Natural killer cell (primary cell): ENCODE results near the gene PIGU. TPM values are rescaled to one million over a fixed set of nuclear protein-coding genes. Genes with fewer than 3 reads are reported as not detected.
"Not testable (repeated sequence)": the region's sequence is repeated elsewhere in the genome, so short reads cannot be mapped to it uniquely, and the experiment has no call there.

Experiments used
- ATAC-seq, 3 donors: fragments of 150-1000 bp in 2 of 3; fragments of 200-7000 bp in 1 of 3; cut with Tn5 transposase; 1 replicate in 1 of 3; 2 replicates in 2 of 3; pipeline ENCODE4 v1.10.0; 2021; ENCODE audit warnings: mild to moderate bottlenecking in 2 of 3, moderate library complexity in 2 of 3
- DNase-seq, 2 donors: peaks; one replicate each; pipeline versions ENCODE4 v3.0.0 to v3.0.0-alpha.2; 2013 to 2021; ENCODE audit warnings: mixed read lengths in 1 of 2
- H3K27ac ChIP-seq: one replicate; pipeline ENCODE4 v1.5.1; 2013; ENCODE audit warnings: mild to moderate bottlenecking, low read length
- H3K27me3 ChIP-seq: one replicate; pipeline ENCODE4 v1.6.1; 2013; ENCODE audit warnings: low read length; ENCODE audit not compliant: control insufficient read depth, insufficient read depth
- H3K36me3 ChIP-seq: one replicate; pipeline ENCODE4 v1.6.1; 2013; ENCODE audit warnings: low read length; ENCODE audit not compliant: control insufficient read depth, insufficient read depth
- H3K4me1 ChIP-seq: one replicate; pipeline ENCODE4 v1.6.1; 2013; ENCODE audit warnings: low read length; ENCODE audit not compliant: control insufficient read depth, insufficient read depth
- H3K4me3 ChIP-seq: one replicate; pipeline ENCODE4 v1.5.1; 2013; ENCODE audit warnings: low read length
- H3K9me3 ChIP-seq: one replicate; pipeline ENCODE4 v1.6.1; 2013; ENCODE audit warnings: low read length; ENCODE audit not compliant: control insufficient read depth, insufficient read depth
- H3K27ac Mint-ChIP-seq, 2 donors: one replicate each; pipeline ENCODE4 v1.8.0; 2022; ENCODE audit warnings: mild to moderate bottlenecking in 2 of 2, mixed read lengths in 2 of 2, moderate library complexity in 1 of 2
- H3K27me3 Mint-ChIP-seq, 2 donors: one replicate each; pipeline ENCODE4 v1.8.0; 2022; ENCODE audit warnings: low read depth in 2 of 2, mixed read lengths in 2 of 2
- H3K36me3 Mint-ChIP-seq: one replicate; pipeline ENCODE4 v1.8.0; 2022; ENCODE audit warnings: mixed read lengths
- H3K4me1 Mint-ChIP-seq, 2 donors: one replicate each; pipeline ENCODE4 v1.8.0; 2022; ENCODE audit warnings: mixed read lengths in 2 of 2
- H3K4me3 Mint-ChIP-seq: one replicate; pipeline ENCODE4 v1.8.0; 2022; ENCODE audit warnings: mild to moderate bottlenecking, moderate library complexity, mixed read lengths
- H3K9me3 Mint-ChIP-seq, 2 donors: one replicate each; pipeline ENCODE4 v1.8.0; 2022; ENCODE audit warnings: mixed read lengths in 2 of 2
- WGBS: methylation state at CpG from one replicate; pipeline ENCODE4 v1.1.7; 2013; ENCODE audit warnings: missing lambda C conversion rate; ENCODE audit not compliant: insufficient coverage; 5-methylcytosine and 5-hydroxymethylcytosine counted together
- intact Hi-C: fragments of 100-400 bp; cut with micrococcal nuclease; formaldehyde crosslinking; loops from one replicate; pipeline ENCODE4 v1.14.2; 2022
- total RNA-seq, 4 donors: library from RNA; stranded (reverse); fragments of 120-200 nt in 1 of 4; gene quantifications; one replicate each; pipeline versions ENCODE4 v1.2.3 to v1.2.4, GENCODE V29; 2013 to 2022
- TF ChIP-seq, protein P1 (sequence below): fragments of 200-600 bp; IDR thresholded peaks from one replicate; pipeline ENCODE4 v1.8.0; 2022; ENCODE audit warnings: antibody characterized with exemption

PIGU gene
- total RNA-seq, 3 donors from 2014 or later (not counting 1 experiment from before 2014, with no cell fraction given) = 7.0 to 11.1 (median 8.2) TPM

DNA sequence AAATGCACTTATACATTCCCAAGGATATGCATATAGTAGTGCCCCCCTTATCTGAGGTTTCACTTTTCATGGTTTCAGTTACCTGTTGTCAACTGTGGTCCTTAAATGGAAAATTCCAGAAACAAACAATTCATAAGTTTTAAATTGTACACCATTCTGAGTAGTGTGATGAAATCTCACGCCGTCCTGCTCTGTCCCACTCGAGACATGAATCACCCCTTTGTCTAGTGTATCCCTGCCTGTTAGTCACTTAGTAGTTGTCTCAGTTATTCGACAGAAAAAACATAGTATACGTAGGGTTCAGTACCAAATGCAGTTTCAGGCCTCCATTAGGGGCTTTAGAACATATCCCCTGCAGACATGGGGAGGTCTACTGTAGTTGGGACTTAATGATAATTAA, 61.4 kb downstream of the PIGU start:
- Histone ChIP-seq H3K4me3 (no peak overlapping the region), H3K36me3 (peaks cover 13% of the 10 kb centered on the region), H3K27me3 (no peaks in the 10 kb centered on the region), H3K27ac (no peak overlapping the region), H3K4me1 (no peaks in the 10 kb centered on the region), H3K9me3 (no peaks in the 10 kb centered on the region)
- Mint-ChIP-seq H3K4me3 (no peak overlapping the region), H3K4me1 (peaks cover 0 to 13% of the 10 kb centered on the region in 2 donors), H3K27me3 (no peaks in the 10 kb centered on the region), H3K9me3 (no peaks in the 10 kb centered on the region), H3K36me3 (no peaks in the 10 kb centered on the region), H3K27ac (no peak overlapping the region)
- ATAC-seq (no peak), DNase-seq (no peak)
- 91% methylated on average over 5 of the region's 5 CpGs for WGBS
- intact Hi-C loops = no loop called here
- TF ChIP-seq, protein P1, sequence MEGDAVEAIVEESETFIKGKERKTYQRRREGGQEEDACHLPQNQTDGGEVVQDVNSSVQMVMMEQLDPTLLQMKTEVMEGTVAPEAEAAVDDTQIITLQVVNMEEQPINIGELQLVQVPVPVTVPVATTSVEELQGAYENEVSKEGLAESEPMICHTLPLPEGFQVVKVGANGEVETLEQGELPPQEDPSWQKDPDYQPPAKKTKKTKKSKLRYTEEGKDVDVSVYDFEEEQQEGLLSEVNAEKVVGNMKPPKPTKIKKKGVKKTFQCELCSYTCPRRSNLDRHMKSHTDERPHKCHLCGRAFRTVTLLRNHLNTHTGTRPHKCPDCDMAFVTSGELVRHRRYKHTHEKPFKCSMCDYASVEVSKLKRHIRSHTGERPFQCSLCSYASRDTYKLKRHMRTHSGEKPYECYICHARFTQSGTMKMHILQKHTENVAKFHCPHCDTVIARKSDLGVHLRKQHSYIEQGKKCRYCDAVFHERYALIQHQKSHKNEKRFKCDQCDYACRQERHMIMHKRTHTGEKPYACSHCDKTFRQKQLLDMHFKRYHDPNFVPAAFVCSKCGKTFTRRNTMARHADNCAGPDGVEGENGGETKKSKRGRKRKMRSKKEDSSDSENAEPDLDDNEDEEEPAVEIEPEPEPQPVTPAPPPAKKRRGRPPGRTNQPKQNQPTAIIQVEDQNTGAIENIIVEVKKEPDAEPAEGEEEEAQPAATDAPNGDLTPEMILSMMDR = no peak

DNA sequence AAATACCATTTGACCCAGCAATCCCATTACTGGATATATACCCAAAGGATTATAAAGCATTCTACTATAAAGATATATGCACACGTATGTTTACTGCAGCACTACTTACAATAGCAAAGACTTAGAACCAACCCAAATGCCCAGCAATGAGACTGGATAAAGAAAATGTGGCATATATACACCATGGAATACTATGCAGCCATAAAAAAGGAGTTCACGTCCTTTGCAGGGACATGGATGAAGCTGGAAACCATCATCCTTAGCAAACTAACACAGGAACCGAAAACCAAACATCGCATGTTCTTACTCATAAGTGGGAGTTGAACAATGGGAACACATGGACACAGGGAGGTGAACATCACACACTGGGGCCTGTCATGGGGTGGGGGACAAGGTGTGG, 64.9 kb downstream of the PIGU start:
- H3K9me3 ChIP-seq, ATAC-seq, H3K36me3 ChIP-seq, H3K27ac Mint-ChIP-seq, H3K36me3 Mint-ChIP-seq, H3K4me3 Mint-ChIP-seq, intact Hi-C loops, H3K4me1 Mint-ChIP-seq, H3K4me1 ChIP-seq, DNase-seq, H3K9me3 Mint-ChIP-seq, H3K27me3 Mint-ChIP-seq, H3K27ac ChIP-seq, H3K4me3 ChIP-seq, H3K27me3 ChIP-seq: not testable (repeated sequence)
- 98% methylated on average over 3 of the region's 4 CpGs for WGBS

DNA sequence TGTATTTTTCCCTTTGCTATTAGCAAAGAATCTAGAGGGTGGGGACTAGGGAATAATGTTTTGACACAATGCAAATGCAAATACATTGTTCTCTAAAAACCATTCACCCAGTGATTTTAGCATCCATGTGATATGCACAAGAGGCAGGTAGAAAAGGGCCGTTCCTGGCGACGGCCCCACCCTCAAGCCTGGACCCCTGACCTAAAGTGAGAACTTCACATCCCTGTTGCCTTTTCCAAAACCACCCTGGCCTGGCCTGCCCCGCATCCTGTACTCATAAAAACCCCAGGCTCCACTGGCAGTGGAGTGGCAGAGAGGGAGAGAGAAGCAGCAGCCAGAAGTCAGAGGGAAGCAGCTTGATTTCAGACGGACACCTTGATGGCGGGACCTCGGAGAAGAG, 69.8 kb downstream of the PIGU start:
- ATAC-seq (no peak), DNase-seq (no peak)
- WGBS = 96% methylated on average over 6 of the region's 7 CpGs
- peaks cover 2% of the 10 kb centered on the region for H3K36me3 ChIP-seq
- Mint-ChIP-seq H3K27ac (no peak overlapping the region), H3K27me3 (no peaks in the 10 kb centered on the region), H3K9me3 (no peaks in the 10 kb centered on the region), H3K4me3 (no peak overlapping the region), H3K4me1 (no peaks in the 10 kb centered on the region), H3K36me3 (no peaks in the 10 kb centered on the region)
- H3K4me3 ChIP-seq = no peak overlapping the region
- H3K27ac ChIP-seq = no peak overlapping the region
- TF ChIP-seq, protein P1 = no peak
- no peaks in the 10 kb centered on the region for H3K27me3 ChIP-seq
- intact Hi-C loops = no loop called here
- no peaks in the 10 kb centered on the region for H3K9me3 ChIP-seq
- H3K4me1 ChIP-seq = no peaks in the 10 kb centered on the region

DNA sequence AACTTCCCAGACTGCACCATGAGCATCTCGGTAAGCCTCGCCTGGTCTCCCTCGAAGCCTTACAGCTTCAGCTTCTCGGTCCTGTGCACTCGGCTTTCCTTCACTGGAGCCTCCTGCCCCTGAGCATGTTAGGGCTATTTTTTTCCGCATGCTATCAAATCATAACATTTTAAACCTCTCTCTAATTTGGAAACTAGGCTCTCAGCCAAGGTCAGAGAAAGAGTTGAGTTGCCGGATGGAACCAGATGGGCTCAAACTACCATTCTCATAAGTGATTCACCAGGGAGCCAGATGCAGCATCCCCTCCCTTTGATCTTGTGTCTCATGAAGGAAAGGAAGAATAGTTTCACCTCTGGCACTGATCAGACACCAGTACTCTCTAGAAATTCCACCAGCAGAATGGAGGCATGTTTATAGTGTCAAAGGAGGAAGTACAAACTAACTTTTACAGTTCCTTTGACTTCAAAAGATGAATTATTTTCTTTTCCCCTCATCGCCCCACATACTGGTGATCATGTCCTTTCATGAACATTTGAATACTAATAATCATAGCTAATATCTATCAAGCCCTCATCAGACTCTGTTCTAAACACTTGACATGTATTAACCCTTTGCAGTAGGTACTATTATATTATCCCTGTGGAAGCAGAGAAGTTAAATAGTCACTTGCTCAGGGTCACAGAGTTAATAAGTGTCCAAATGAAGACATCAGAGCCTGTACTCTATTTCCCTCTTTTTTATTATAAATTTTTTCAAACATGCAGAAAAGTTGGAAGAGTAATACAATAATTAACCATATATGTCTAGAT, 71.7 kb downstream of the PIGU start:
- H3K4me1 Mint-ChIP-seq = no peaks in the 10 kb centered on the region
- intact Hi-C loops = no loop called here
- no peak for ATAC-seq
- H3K4me3 Mint-ChIP-seq = no peak overlapping the region
- no peaks in the 10 kb centered on the region for H3K36me3 Mint-ChIP-seq
- no peaks in the 10 kb centered on the region for H3K4me1 ChIP-seq
- no peaks in the 10 kb centered on the region for H3K27me3 Mint-ChIP-seq
- H3K9me3 Mint-ChIP-seq = no peaks in the 10 kb centered on the region
- H3K27me3 ChIP-seq = no peaks in the 10 kb centered on the region
- H3K36me3 ChIP-seq = peaks cover 2% of the 10 kb centered on the region
- no peak overlapping the region for H3K4me3 ChIP-seq
- H3K27ac Mint-ChIP-seq = no peak overlapping the region
- no peak for DNase-seq
- no peaks in the 10 kb centered on the region for H3K9me3 ChIP-seq
- no peak overlapping the region for H3K27ac ChIP-seq
- TF ChIP-seq, protein P1 = no peak
- 95% methylated on average over 8 of the region's 8 CpGs for WGBS
